ENCODE results near the gene MORF4L1. TPM values are rescaled to one million over a fixed set of nuclear protein-coding genes. Genes with fewer than 3 reads are reported as not detected.
"Not testable (repeated sequence)": the region's sequence is repeated elsewhere in the genome, so short reads cannot be mapped to it uniquely, and the experiment has no call there.

MORF4L1 gene
- total and polyA plus RNA-seq, 2 experiments from 2014 or later = 357 to 388 TPM

DNA sequence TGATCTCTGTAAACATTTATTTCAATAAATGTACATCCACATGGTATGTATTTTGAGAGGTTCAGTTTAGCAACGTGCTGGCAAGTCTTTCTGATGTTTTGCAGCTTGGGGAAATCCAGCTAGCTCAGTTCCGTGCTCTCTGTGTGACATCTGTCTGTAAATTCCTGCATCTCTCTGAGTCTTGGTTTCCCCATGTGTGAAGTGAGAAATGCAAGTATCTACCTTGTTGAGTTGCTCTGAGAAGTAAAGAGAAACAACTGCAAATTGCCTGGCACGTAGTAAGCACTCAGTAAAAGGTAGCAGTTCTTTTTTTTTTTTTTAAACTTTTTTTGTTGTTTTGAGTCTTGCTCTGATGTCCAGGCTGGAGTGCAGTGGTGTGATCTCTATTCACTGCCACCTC lies 30.2 kb upstream of the MORF4L1 start:
- no peaks in the 10 kb centered on the region for H4K20me1 ChIP-seq (ENCODE audit: insufficient read depth)
- TF ChIP-seq EZH2 (IDR thresholded peaks at IDR 0.05; ENCODE audit: insufficient read depth, poor library complexity, severe bottlenecking) (no peak), EZH2phosphoT487 (IDR thresholded peaks at IDR 0.05; ENCODE audit: insufficient read depth, low read depth) (no peak)
- H3K4me3 ChIP-seq = no peak overlapping the region
- H3K27ac ChIP-seq = no peak overlapping the region
- no peaks in the 10 kb centered on the region for H3K27me3 ChIP-seq (replicated peaks; ENCODE audit: insufficient read depth)
- no peaks in the 10 kb centered on the region for H3F3A ChIP-seq (ENCODE audit: insufficient read depth)
- H3K36me3 ChIP-seq (ENCODE audit: low read depth) = no peaks in the 10 kb centered on the region
- H3K9me3 ChIP-seq (ENCODE audit: low read depth) = no peaks in the 10 kb centered on the region
- no peak overlapping the region for H3K9ac ChIP-seq
- H3K4me1 ChIP-seq (ENCODE audit: insufficient read depth) = no peaks in the 10 kb centered on the region
- no peaks in the 10 kb centered on the region for H3K9me2 ChIP-seq (ENCODE audit: insufficient read depth)
- H3K79me2 ChIP-seq (ENCODE audit: insufficient read depth) = no peaks in the 10 kb centered on the region
- DNase-seq = no peak
- no peak overlapping the region for H3K4me2 ChIP-seq (ENCODE audit: unreplicated experiment)
- no peak overlapping the region for H2AFZ ChIP-seq
- 66 to 67% methylated on average over 3 of the region's 3 CpGs for WGBS, 2 experiments (ENCODE audit: low coverage in 1 of 2, low lambda C conversion rate in 2 of 2, missing lambda C conversion rate in 2 of 2)
- in situ Hi-C loops (cut with MboI) = no loop called here

DNA sequence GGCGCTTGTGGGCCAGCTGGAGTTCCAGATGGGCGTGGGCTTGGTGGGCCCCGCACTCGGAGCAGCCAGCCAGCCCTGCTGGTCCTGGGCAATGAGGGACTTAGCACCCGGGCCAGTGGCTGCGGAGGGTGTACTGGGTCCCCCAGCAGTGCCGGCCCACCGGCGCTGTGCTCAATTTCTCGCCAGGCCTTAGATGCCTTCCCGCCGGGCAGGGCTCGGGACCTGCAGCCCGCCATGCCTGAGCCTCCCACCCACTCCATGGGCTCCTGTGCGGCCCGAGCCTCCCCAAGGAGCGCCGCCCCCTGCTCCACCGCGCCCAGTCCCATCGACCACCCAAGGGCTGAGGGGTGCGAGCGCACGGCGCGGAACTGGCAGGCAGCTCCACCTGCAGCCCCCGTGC lies 25.8 kb upstream of the MORF4L1 start:
- H3K4me1 ChIP-seq (ENCODE audit: insufficient read depth); H3K9me3 ChIP-seq (ENCODE audit: low read depth); H4K20me1 ChIP-seq (ENCODE audit: insufficient read depth); H3K9me2 ChIP-seq (ENCODE audit: insufficient read depth); H3K36me3 ChIP-seq (ENCODE audit: low read depth); H3K4me2 ChIP-seq (ENCODE audit: unreplicated experiment); H3K79me2 ChIP-seq (ENCODE audit: insufficient read depth); H3K9ac ChIP-seq; H3K27me3 ChIP-seq (replicated peaks; ENCODE audit: insufficient read depth); DNase-seq; H2AFZ ChIP-seq; H3K4me3 ChIP-seq; H3K27ac ChIP-seq; H3F3A ChIP-seq (ENCODE audit: insufficient read depth); in situ Hi-C loops (cut with MboI): not testable (repeated sequence)
- WGBS, 2 experiments (ENCODE audit: low coverage in 1 of 2, low lambda C conversion rate in 2 of 2, missing lambda C conversion rate in 2 of 2) = 90 to 93% methylated on average over 17 to 22 of the region's 27 CpGs

DNA sequence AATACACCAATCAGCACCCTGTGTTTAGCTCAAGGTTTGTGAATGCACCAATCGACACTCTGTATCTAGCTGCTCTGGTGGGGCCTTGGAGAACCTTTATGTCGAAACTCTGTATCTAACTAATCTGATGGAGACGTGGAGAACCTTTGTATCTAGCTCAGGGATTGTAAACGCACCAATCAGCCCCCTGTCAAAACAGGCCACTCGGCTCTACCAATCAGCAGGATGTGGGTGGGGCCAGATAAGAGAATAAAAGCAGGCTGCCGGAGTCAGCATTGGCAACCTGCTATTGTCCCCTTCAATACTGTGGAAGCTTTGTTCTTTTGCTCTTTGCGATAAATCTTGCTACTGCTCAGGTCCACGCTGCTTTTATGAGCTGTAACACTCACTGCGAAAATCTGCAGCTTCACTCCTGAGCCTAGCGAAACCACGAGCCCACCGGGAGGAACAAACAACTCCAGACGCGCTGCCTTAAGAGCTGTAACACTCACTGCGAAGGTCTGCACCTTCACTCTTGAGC lies 25.2 kb upstream of the MORF4L1 start:
- H2AFZ ChIP-seq; H3K36me3 ChIP-seq (ENCODE audit: low read depth); H3F3A ChIP-seq (ENCODE audit: insufficient read depth); H3K27me3 ChIP-seq (replicated peaks; ENCODE audit: insufficient read depth); H3K9me2 ChIP-seq (ENCODE audit: insufficient read depth); H3K4me1 ChIP-seq (ENCODE audit: insufficient read depth); H3K79me2 ChIP-seq (ENCODE audit: insufficient read depth); H3K4me3 ChIP-seq; H3K9me3 ChIP-seq (ENCODE audit: low read depth); DNase-seq; in situ Hi-C loops (cut with MboI); H3K27ac ChIP-seq; H3K9ac ChIP-seq; H3K4me2 ChIP-seq (ENCODE audit: unreplicated experiment); H4K20me1 ChIP-seq (ENCODE audit: insufficient read depth): not testable (repeated sequence)
- whole genome bisulfite sequencing, 2 experiments (ENCODE audit: low coverage in 1 of 2, low lambda C conversion rate in 2 of 2, missing lambda C conversion rate in 2 of 2) = 90 to 91% methylated on average over 15 of the region's 15 CpGs

DNA sequence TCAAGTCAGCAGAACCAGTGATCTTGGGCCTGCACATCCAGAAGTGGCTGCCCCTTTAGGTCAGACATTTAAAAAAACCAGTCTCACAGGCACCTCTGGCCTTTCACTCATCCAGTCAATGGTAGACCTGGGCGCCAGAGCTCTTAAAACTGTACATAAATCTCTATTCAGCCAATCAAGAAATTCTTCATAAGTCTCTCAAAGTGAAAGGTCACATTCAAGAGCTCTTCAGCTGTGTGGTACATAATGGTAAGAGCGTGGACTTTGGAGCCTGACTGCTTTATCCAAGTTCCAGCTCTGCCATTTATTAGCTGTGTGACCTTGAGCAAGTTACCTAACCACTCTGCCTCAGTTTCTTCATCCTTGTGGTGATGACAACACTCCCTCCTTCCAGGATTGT lies 22.3 kb upstream of the MORF4L1 start:
- H3K9me3 ChIP-seq (ENCODE audit: low read depth) = no peaks in the 10 kb centered on the region
- H3K4me3 ChIP-seq = no peak overlapping the region
- no peaks in the 10 kb centered on the region for H3K79me2 ChIP-seq (ENCODE audit: insufficient read depth)
- H3K4me1 ChIP-seq (ENCODE audit: insufficient read depth) = peaks cover 9% of the 10 kb centered on the region
- no peaks in the 10 kb centered on the region for H3K36me3 ChIP-seq (ENCODE audit: low read depth)
- no peak overlapping the region for H3K9ac ChIP-seq
- WGBS, 2 experiments (ENCODE audit: low coverage in 1 of 2, low lambda C conversion rate in 2 of 2, missing lambda C conversion rate in 2 of 2) = 69 to 88% methylated on average over 2 of the region's 2 CpGs
- no peaks in the 10 kb centered on the region for H3K9me2 ChIP-seq (ENCODE audit: insufficient read depth)
- H3F3A ChIP-seq (ENCODE audit: insufficient read depth) = 0 out of 2 replicates have a peak, but pooled peaks cover 8% of the 10 kb centered on the region
- DNase-seq = no peak
- no peak overlapping the region for H3K27ac ChIP-seq
- no peak overlapping the region for H2AFZ ChIP-seq
- H4K20me1 ChIP-seq (ENCODE audit: insufficient read depth) = no peaks in the 10 kb centered on the region
- TF ChIP-seq EZH2 (IDR thresholded peaks at IDR 0.05; ENCODE audit: insufficient read depth, poor library complexity, severe bottlenecking) = no peak
- no peak for TF ChIP-seq EZH2phosphoT487 (IDR thresholded peaks at IDR 0.05; ENCODE audit: insufficient read depth, low read depth)
- no peak overlapping the region for H3K4me2 ChIP-seq (ENCODE audit: unreplicated experiment)
- H3K27me3 ChIP-seq (replicated peaks; ENCODE audit: insufficient read depth) = no peaks in the 10 kb centered on the region
- in situ Hi-C loops (cut with MboI) = no loop called here

Data from GM23248 (cell line).